Stimulated activated CD4-positive, alpha-beta T cell treated with anti-CD3 and anti-CD28 coated beads, Interleukin-1b, Interleukin-23, amount 100 ng/mL, for 48 hours (primary cell): ENCODE results near the gene AGAP1.
A peak's percentile ranks its signal among the peaks of the same experiment; 100 is the strongest.

Experiments
- DNase-seq: peaks from one replicate; pipeline ENCODE4 v3.0.0-alpha.2; 2020

The AGAP1 gene

GRCh38 chr2:235573331-235574221 lies 79.7 kb downstream of the AGAP1 start:
- DNase-seq: no peak

GRCh38 chr2:235575431-235575830 lies 81.6 kb downstream of the AGAP1 start:
- no peak for DNase-seq

- no peak for DNase-seq
Observed at GRCh38 chr2:235575904-235576303, 82.1 kb downstream of the AGAP1 start.

- no peak for DNase-seq
Observed at GRCh38 chr2:235576337-235576910, 82.6 kb downstream of the AGAP1 start.

GRCh38 chr2:235577404-235578330 lies 83.8 kb downstream of the AGAP1 start:
- no peak for DNase-seq

- no peak for DNase-seq
Observed at GRCh38 chr2:235579128-235579527, 85.3 kb downstream of the AGAP1 start.

GRCh38 chr2:235580426-235581157 lies 86.7 kb downstream of the AGAP1 start:
- no peak for DNase-seq

GRCh38 chr2:235582081-235582686 lies 88.3 kb downstream of the AGAP1 start:
- no peak for DNase-seq

- DNase-seq: no peak
Observed at GRCh38 chr2:235582729-235583128, 88.9 kb downstream of the AGAP1 start.

- no peak for DNase-seq
Observed at GRCh38 chr2:235583144-235583543, 89.3 kb downstream of the AGAP1 start.

- DNase-seq: no peak
Observed at GRCh38 chr2:235583925-235584637, 90.2 kb downstream of the AGAP1 start.

GRCh38 chr2:235584638-235585007 lies 90.8 kb downstream of the AGAP1 start:
- DNase-seq: no peak

GRCh38 chr2:235587202-235587601 lies 93.4 kb downstream of the AGAP1 start:
- DNase-seq: no peak

GRCh38 chr2:235588750-235589149 lies 94.9 kb downstream of the AGAP1 start:
- no peak for DNase-seq

GRCh38 chr2:235591231-235591730 lies 97.4 kb downstream of the AGAP1 start:
- no peak for DNase-seq

GRCh38 chr2:235591921-235592320 lies 98.1 kb downstream of the AGAP1 start:
- DNase-seq: no peak

- DNase-seq: no peak
Observed at GRCh38 chr2:235592430-235592829, 98.6 kb downstream of the AGAP1 start.

GRCh38 chr2:235592836-235593235 lies 99.0 kb downstream of the AGAP1 start:
- DNase-seq: no peak

- no peak for DNase-seq
Observed at GRCh38 chr2:235594041-235594440, 100.2 kb downstream of the AGAP1 start.

- DNase-seq: no peak
Observed at GRCh38 chr2:235594964-235595363, 101.1 kb downstream of the AGAP1 start.

GRCh38 chr2:235595422-235596010 lies 101.7 kb downstream of the AGAP1 start:
- peak; percentile 19 for DNase-seq
